T-helper 17 cell (primary cell): Measurements from ENCODE around the gene MPHOSPH6. TPM values are rescaled to one million over a fixed set of nuclear protein-coding genes. Genes with fewer than 3 reads are reported as not detected.
A peak's percentile ranks its signal among the peaks of the same experiment; 100 is the strongest.

Source experiments
- ATAC-seq: fragments of 150-1000 bp; cut with Tn5 transposase; 2 replicates; pipeline ENCODE4 v1.10.0; 2021; ENCODE audit warnings: mild to moderate bottlenecking, moderate library complexity
- DNase-seq, 3 donors: peaks; one replicate each; pipeline versions ENCODE4 v3.0.0 to v3.0.0-alpha.2; 2020 to 2021
- H3K9me3 ChIP-seq: one replicate; pipeline ENCODE4 v1.7.0; 2013; ENCODE audit warnings: low read length, mild to moderate bottlenecking; ENCODE audit not compliant: control insufficient read depth, poor library complexity, severe bottlenecking
- H3K27ac Mint-ChIP-seq: one replicate; pipeline ENCODE4 v1.8.0; 2022; ENCODE audit warnings: mild to moderate bottlenecking, moderate library complexity, mixed read lengths
- H3K27me3 Mint-ChIP-seq: one replicate; pipeline ENCODE4 v1.8.0; 2022; ENCODE audit warnings: mixed read lengths
- H3K36me3 Mint-ChIP-seq: one replicate; pipeline ENCODE4 v1.8.0; 2022; ENCODE audit warnings: low read depth, mixed read lengths
- H3K4me1 Mint-ChIP-seq: one replicate; pipeline ENCODE4 v1.8.0; 2022; ENCODE audit warnings: mild to moderate bottlenecking, mixed read lengths
- H3K4me3 Mint-ChIP-seq: one replicate; pipeline ENCODE4 v1.8.0; 2022; ENCODE audit warnings: mild to moderate bottlenecking, moderate library complexity, mixed read lengths
- total RNA-seq, 4 donors: library from RNA in 2 of 4; stranded (reverse) in 2 of 4; gene quantifications; one replicate each; pipeline ENCODE4 v1.2.3 and lab custom pipeline; 2022 to 2026

The MPHOSPH6 gene
- total RNA-seq, 2 donors from 2014 or later, result 15.5 to 17.2 TPM

GRCh38 chr16:82185012-82185411 lies 15.0 kb upstream of the MPHOSPH6 start:
- Mint-ChIP-seq H3K4me3 (no peak overlapping the region), H3K36me3 (no peaks in the 10 kb centered on the region), H3K4me1 (peaks cover 2% of the 10 kb centered on the region), H3K27ac (no peak overlapping the region), H3K27me3 (peaks cover 38% of the 10 kb centered on the region)
- H3K9me3 ChIP-seq, result no peaks in the 10 kb centered on the region
- ATAC-seq, result no peak
- DNase-seq, result no peak

- Mint-ChIP-seq H3K27me3 (peaks cover 34% of the 10 kb centered on the region), H3K4me3 (no peak overlapping the region), H3K27ac (no peak overlapping the region), H3K4me1 (peaks cover 2% of the 10 kb centered on the region), H3K36me3 (no peaks in the 10 kb centered on the region)
- ATAC-seq, result no peak
- H3K9me3 ChIP-seq, result no peaks in the 10 kb centered on the region
- DNase-seq, result no peak
Observed at GRCh38 chr16:82184213-82184612, 14.2 kb upstream of the MPHOSPH6 start.

DNA sequence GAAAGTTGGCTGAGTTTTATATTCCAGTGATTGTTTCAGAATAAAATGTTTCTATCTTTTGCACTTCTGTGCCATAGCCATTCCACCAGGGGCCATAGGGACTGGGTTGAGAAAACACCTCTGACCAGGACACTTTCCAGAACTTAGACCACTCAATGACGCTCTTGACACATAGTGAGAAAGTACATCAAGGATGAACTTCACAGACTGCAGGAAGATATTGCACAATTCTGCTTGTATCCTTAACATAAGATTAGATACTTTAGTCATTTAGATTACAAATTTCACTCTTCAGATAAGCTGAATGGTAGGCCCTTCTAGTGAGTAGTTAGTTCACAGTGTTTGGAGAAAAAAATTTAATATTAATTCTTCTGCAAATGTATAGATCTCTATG lies 13.0 kb upstream of the MPHOSPH6 start:
- H3K27ac Mint-ChIP-seq, result no peak overlapping the region
- no peaks in the 10 kb centered on the region for H3K9me3 ChIP-seq

DNA sequence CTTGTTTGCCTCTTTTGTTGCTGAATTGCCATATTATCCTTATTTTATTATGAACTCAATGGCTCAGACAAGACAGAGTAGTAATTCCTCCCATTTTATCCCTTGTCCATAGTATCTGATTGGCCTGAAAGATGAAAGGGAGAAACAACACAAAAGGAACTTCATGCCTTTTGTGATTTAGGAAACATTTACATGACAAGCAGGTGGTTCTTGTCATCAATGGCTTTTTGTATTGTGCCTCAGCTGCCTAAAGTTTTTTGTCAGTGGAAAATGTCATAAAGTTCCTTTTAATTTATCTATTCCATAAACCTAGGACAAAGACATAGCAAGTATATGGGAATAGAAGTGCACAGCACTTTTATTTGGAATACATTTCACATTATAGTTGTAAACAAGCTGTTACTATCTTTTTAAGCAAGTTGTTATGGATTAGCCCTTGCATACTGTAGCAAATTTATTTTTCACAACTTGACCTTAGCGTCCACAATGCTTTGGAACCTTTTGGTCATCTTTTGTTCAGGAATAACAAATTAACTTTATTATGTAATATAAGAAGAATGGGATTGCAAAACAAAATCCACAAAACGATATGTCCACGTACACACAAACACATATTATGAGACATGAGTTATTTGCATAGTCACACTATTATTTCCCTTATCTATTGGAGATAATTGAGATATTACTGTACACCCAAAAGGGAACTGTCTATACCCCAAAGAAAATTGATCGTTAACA lies 12.4 kb upstream of the MPHOSPH6 start:
- no peaks in the 10 kb centered on the region for H3K9me3 ChIP-seq
- Mint-ChIP-seq H3K36me3 (no peaks in the 10 kb centered on the region), H3K4me3 (no peak overlapping the region), H3K27me3 (peaks cover 31% of the 10 kb centered on the region), H3K27ac (no peak overlapping the region), H3K4me1 (no peaks in the 10 kb centered on the region)
- no peak for DNase-seq
- ATAC-seq, result no peak

More for the DNA sequence above, 13.0 kb upstream of the MPHOSPH6 start:
- Mint-ChIP-seq H3K4me3 (no peak overlapping the region), H3K36me3 (no peaks in the 10 kb centered on the region), H3K4me1 (no peaks in the 10 kb centered on the region), H3K27me3 (peaks cover 32% of the 10 kb centered on the region)
- no peak for ATAC-seq
- DNase-seq, result no peak

GRCh38 chr16:82181461-82182185 lies 11.6 kb upstream of the MPHOSPH6 start:
- DNase-seq, result no peak
- Mint-ChIP-seq H3K27me3 (peaks cover 25% of the 10 kb centered on the region), H3K36me3 (no peaks in the 10 kb centered on the region), H3K4me3 (no peak overlapping the region), H3K27ac (no peak overlapping the region), H3K4me1 (no peaks in the 10 kb centered on the region)
- no peak for ATAC-seq
- H3K9me3 ChIP-seq, result no peaks in the 10 kb centered on the region

DNA sequence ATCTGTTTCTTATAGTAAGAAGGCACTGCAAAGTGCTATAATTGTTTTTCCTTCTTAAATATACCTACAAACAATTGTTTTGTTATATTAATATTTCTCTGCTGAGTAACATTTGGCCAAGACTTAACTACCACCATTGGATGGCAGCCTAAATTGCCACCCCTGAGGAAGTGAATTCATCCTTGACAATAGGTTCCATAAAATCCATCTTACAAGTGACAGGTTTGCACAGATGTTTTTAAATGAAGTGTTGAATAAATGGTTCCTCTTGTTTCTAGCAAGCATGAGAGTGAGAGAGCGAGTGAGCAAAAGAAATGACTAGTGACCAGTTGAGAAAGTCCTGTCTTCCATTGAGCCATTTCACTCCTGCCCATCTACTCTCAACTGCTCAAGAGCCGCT lies 8.3 kb upstream of the MPHOSPH6 start:
- Mint-ChIP-seq H3K27ac (no peak overlapping the region), H3K4me3 (no peak overlapping the region), H3K4me1 (no peaks in the 10 kb centered on the region), H3K36me3 (peaks cover 4% of the 10 kb centered on the region), H3K27me3 (peaks cover 41% of the 10 kb centered on the region)
- DNase-seq, result no peak
- no peak for ATAC-seq
- H3K9me3 ChIP-seq, result no peaks in the 10 kb centered on the region

DNA sequence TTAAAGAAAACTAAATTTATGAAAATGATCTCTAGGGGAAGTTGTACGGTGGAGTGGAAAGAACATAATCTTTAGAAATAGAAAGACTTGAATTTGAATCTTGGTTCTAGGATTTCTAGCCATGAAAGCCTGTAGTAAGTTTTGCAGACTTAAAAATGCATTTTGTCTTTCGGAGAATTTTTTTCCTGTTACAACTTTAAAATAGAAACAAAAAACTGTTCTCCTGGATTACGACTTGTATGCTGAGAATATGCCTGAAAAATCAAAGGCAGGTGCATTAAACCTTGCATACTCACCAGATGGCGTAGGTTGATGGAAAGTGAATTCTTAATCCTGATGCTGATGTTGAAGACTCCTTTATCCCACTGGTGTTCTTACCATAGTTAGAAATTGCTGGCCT lies 7.5 kb upstream of the MPHOSPH6 start:
- ATAC-seq, result no peak
- Mint-ChIP-seq H3K4me3 (no peak overlapping the region), H3K27ac (no peak overlapping the region), H3K36me3 (peaks cover 4% of the 10 kb centered on the region), H3K4me1 (no peaks in the 10 kb centered on the region), H3K27me3 (peaks cover 48% of the 10 kb centered on the region)
- no peaks in the 10 kb centered on the region for H3K9me3 ChIP-seq
- no peak for DNase-seq

DNA sequence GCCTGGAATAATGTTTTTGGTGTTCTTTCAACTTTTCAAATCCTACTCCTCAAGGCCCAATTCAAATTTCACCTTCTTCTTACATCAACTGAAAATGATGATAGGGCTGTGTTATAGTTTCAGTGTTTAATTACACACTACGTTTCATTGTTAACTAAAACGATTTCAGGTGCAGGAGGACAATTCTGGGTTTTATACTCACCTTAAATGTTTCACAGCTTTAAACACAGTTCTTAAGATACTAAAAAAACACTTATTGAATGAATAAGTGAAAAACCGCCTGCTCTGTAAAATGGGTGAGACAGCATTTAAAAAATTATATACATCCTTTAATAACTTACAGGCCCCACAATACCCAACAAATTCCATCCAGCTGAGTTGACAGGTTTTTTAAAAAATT lies 6.2 kb upstream of the MPHOSPH6 start:
- Mint-ChIP-seq H3K36me3 (peaks cover 4% of the 10 kb centered on the region), H3K27ac (no peak overlapping the region), H3K4me3 (no peak overlapping the region), H3K4me1 (no peaks in the 10 kb centered on the region), H3K27me3 (peaks cover 59% of the 10 kb centered on the region)
- DNase-seq (no peak), ATAC-seq (no peak)
- H3K9me3 ChIP-seq, result no peaks in the 10 kb centered on the region

DNA sequence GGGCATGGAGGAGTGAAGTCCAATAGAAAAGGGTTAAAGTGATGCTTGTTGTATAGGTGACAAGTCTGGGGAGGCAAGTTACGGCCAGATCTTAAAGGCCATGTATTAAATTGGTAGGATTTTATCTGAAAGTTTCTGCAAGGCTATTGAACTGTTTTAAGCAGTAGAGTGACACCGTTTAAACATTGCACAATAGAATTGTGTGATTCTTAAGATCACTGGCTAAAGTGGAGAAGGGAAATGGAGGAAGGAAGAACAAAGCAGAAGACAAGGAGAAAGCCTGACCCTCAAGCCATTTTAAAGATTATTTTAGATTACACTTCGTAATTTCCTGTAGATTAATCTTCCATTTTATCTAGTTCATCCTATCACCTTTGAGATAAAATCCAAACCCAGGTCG lies 5.6 kb upstream of the MPHOSPH6 start:
- Mint-ChIP-seq H3K27me3 (peaks cover 60% of the 10 kb centered on the region), H3K4me3 (no peak overlapping the region), H3K36me3 (peaks cover 4% of the 10 kb centered on the region), H3K27ac (no peak overlapping the region), H3K4me1 (no peaks in the 10 kb centered on the region)
- no peaks in the 10 kb centered on the region for H3K9me3 ChIP-seq
- ATAC-seq (no peak), DNase-seq (no peak)

DNA sequence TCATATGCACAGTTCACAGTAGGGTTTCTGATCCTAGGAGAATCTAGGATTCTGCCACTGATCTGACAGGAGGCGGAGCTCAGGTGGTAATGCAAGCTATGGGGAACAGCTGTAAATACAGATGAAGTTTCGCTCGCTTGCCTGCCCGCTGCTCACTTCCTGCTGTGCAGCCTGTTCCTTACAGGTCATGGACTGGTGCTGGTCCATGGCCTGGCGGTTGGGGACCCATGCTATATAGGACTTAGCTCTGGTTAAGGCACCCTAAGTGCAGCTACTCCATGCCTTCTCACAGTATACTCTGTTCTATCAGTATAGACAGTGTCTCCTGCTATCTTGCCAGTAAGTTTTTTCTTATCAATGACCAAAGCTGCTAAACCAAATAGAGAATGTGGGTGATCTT lies 2.4 kb downstream of the MPHOSPH6 start:
- DNase-seq (no peak), ATAC-seq (no peak)
- H3K9me3 ChIP-seq, result no peaks in the 10 kb centered on the region
- Mint-ChIP-seq H3K4me3 (no peak overlapping the region), H3K36me3 (peaks cover 5% of the 10 kb centered on the region), H3K27me3 (peaks cover 14% of the 10 kb centered on the region), H3K4me1 (peaks cover 29% of the 10 kb centered on the region), H3K27ac (no peak overlapping the region)

GRCh38 chr16:82160226-82160625 lies 9.8 kb downstream of the MPHOSPH6 start:
- no peaks in the 10 kb centered on the region for H3K9me3 ChIP-seq
- Mint-ChIP-seq H3K4me1 (peaks cover 16% of the 10 kb centered on the region), H3K27me3 (no peaks in the 10 kb centered on the region), H3K27ac (no peak overlapping the region), H3K36me3 (peaks cover 20% of the 10 kb centered on the region), H3K4me3 (no peak overlapping the region)
- ATAC-seq (no peak), DNase-seq (no peak)

GRCh38 chr16:82157836-82158235 lies 12.2 kb downstream of the MPHOSPH6 start:
- H3K4me1 Mint-ChIP-seq, result peaks cover 14% of the 10 kb centered on the region

DNA sequence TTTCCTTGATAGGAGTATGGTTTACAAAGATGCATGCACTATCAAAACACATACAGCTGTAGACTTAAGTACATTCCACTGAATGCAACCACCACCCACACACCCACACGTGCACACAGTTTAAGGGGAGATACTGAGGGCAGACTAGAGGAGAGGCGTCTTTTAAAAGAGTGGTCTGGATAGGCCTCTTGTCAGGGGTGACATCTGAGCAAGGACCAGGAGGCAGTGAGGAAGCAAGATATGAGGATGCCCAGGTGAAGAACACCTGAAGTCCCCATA lies 12.6 kb downstream of the MPHOSPH6 start:
- H3K36me3 Mint-ChIP-seq, result peaks cover 13% of the 10 kb centered on the region

More at GRCh38 chr16:82157836-82158235, 12.2 kb downstream of the MPHOSPH6 start:
- Mint-ChIP-seq H3K27me3 (no peaks in the 10 kb centered on the region), H3K27ac (peak overlapping the region; percentile 86), H3K36me3 (peaks cover 15% of the 10 kb centered on the region), H3K4me3 (no peak overlapping the region)
- no peak for DNase-seq
- ATAC-seq, result no peak
- H3K9me3 ChIP-seq, result no peaks in the 10 kb centered on the region

More for the DNA sequence above, 12.6 kb downstream of the MPHOSPH6 start:
- DNase-seq, result no peak
- ATAC-seq, result no peak
- peaks cover 13% of the 10 kb centered on the region for H3K4me1 Mint-ChIP-seq
- no peak overlapping the region for H3K4me3 Mint-ChIP-seq
- peak overlapping the region; percentile 86 for H3K27ac Mint-ChIP-seq
- no peaks in the 10 kb centered on the region for H3K9me3 ChIP-seq
- no peaks in the 10 kb centered on the region for H3K27me3 Mint-ChIP-seq
